GM10847 (cell line): ENCODE results near the gene TFAM.

Experiments
- POLR2A ChIP-seq: IDR thresholded peaks from 2 replicates; pipeline ENCODE4 v1.6.1; 2011; ENCODE audit not compliant: insufficient read length; ENCODE audit errors: extremely low read depth

The TFAM gene

GRCh38 chr10:58360412-58361004 lies 24.7 kb upstream of the TFAM start:
- TF ChIP-seq POLR2A = no peak

- TF ChIP-seq POLR2A = no peak
Measured at GRCh38 chr10:58361353-58361752, 23.9 kb upstream of the TFAM start.

- no peak for TF ChIP-seq POLR2A
Measured at GRCh38 chr10:58362027-58362789, 23.0 kb upstream of the TFAM start.

- no peak for TF ChIP-seq POLR2A
Measured at GRCh38 chr10:58367069-58367468, 18.1 kb upstream of the TFAM start.

GRCh38 chr10:58371473-58371872 lies 13.7 kb upstream of the TFAM start:
- no peak for TF ChIP-seq POLR2A

GRCh38 chr10:58372607-58373441 lies 12.4 kb upstream of the TFAM start:
- TF ChIP-seq POLR2A = no peak

GRCh38 chr10:58373442-58373827 lies 11.8 kb upstream of the TFAM start:
- no peak for TF ChIP-seq POLR2A

- no peak for TF ChIP-seq POLR2A
Measured at GRCh38 chr10:58382489-58382995, 2.7 kb upstream of the TFAM start.

- TF ChIP-seq POLR2A = no peak
Measured at GRCh38 chr10:58384095-58384494, 1.1 kb upstream of the TFAM start.

- TF ChIP-seq POLR2A = no peak
Measured at GRCh38 chr10:58384544-58384998, 639 bp upstream of the TFAM start.

GRCh38 chr10:58385784-58386112 lies 538 bp downstream of the TFAM start:
- no peak for TF ChIP-seq POLR2A

GRCh38 chr10:58389024-58389423 lies 3.8 kb downstream of the TFAM start:
- no peak for TF ChIP-seq POLR2A

GRCh38 chr10:58393317-58393716 lies 8.1 kb downstream of the TFAM start:
- no peak for TF ChIP-seq POLR2A

GRCh38 chr10:58394471-58394870 lies 9.3 kb downstream of the TFAM start:
- no peak for TF ChIP-seq POLR2A

GRCh38 chr10:58396057-58396456 lies 10.8 kb downstream of the TFAM start:
- TF ChIP-seq POLR2A = no peak

- TF ChIP-seq POLR2A = no peak
Measured at GRCh38 chr10:58397830-58398229, 12.6 kb downstream of the TFAM start.
